T-helper 2 cell (primary cell): ENCODE results near the gene GPANK1.

ENCODE experiments used
- DNase-seq, 5 experiments: peaks; one replicate each; pipeline versions ENCODE4 v3.0.0 to v3.0.0-alpha.2; 2012 to 2022

GPANK1 gene

DNA sequence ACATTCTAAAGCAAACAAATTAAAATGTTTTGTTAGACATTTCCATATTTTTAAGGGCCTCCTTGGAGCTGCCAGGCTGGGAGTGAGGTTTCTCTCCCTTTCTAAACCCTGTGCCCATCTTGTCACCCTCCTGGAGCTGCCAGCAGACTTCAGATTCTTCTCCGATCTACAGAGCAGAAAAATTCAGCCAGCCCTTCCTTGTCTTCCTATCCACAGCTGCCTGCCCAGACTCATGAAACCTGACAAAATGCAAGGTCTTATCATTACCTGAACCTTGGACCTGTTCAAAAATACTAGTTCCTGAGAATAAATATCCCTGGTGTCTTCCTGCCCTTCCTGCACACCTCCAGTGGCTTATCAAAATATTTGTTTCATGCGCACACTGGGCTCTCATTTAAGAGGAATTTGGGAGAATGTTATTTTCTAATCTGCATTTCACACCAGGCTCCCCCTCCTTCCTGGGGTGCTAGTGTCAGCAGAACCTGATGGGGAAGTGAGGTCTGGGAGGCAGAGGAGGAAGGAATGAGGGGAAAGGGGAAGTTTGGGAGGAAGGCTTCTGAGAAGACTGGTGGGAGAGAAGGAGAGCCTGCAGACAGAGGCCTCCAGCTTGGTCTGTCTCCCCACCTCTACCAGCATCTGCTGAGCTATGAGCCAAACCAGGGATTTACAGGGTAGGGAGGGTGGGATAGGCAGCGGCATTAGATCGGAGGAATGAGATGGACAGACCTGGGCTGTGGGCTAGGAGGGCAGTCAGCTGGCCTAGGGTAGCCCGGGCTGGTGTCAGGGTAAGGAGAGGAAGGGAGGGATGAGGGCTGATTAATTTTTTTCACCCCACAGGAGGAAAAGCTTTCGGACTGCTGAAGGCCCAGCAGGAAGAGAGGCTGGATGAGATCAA is 49.9 kb downstream of the GPANK1 start, which contains the start of gene AIF1:
Gene AIF1, plus strand, starts transcription at position 551 of the 895 bp plus-strand sequence. Its CDS starts 96 bp downstream, at position 647.
- no peak for DNase-seq

- no peak for DNase-seq
Measured at GRCh38 chr6:31614075-31614619, 50.6 kb downstream of the GPANK1 start.
